GM12864 (cell line): Measurements from ENCODE around the gene RDH12.

ENCODE experiments used
- DNase-seq: peaks from one replicate; pipeline ENCODE4 v3.0.0-alpha.2; 2011; ENCODE audit warnings: low read depth
- H3K4me3 ChIP-seq: 2 replicates; pipeline ENCODE4 v1.5.1; 2011; ENCODE audit warnings: mild to moderate bottlenecking, low read depth, low read length, control low read depth
- TF ChIP-seq, protein P1 (sequence below): IDR thresholded peaks from 2 replicates; pipeline ENCODE4 v1.5.1; 2011; ENCODE audit warnings: low read depth, mild to moderate bottlenecking, moderate library complexity, low read length, control low read depth, inconsistent platforms; ENCODE audit errors: missing control alignments

The RDH12 gene

DNA sequence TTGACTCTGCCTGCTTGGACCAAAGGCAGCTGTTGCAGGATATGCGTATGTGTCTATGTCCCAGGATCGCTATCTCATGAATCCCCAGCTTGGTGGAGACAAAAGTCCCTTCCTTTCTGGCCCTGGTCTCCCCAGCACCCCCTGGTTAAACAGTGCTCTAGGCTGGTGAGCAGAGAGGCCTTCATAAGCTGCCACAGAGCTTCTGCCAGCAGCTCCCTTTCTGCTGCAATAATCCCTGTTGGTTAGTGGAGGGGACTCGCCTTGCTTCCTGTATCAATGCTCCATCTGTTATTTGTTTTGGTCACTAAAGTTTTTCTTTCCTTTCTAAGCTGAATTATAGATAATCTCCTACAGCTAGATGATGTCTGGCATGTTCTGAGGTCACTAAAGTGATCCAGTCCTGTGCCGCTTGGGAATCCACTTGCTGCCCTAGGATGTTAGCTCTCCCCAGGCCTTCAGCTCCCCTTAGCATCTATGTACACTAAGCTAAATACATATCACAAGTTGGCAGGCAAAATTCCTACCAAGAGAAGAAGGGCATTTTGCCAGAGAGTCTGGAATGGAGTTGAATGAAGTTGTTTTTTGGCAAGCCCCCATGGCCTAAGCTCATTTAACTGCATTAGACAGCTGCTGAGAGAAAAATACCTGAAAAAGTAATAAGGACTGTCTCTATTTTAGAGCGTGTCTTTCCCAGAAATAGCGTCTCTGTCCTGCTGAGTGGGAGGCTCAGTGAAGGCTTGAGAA is 47.8 kb downstream of the RDH12 start:
- TF ChIP-seq, protein P1, sequence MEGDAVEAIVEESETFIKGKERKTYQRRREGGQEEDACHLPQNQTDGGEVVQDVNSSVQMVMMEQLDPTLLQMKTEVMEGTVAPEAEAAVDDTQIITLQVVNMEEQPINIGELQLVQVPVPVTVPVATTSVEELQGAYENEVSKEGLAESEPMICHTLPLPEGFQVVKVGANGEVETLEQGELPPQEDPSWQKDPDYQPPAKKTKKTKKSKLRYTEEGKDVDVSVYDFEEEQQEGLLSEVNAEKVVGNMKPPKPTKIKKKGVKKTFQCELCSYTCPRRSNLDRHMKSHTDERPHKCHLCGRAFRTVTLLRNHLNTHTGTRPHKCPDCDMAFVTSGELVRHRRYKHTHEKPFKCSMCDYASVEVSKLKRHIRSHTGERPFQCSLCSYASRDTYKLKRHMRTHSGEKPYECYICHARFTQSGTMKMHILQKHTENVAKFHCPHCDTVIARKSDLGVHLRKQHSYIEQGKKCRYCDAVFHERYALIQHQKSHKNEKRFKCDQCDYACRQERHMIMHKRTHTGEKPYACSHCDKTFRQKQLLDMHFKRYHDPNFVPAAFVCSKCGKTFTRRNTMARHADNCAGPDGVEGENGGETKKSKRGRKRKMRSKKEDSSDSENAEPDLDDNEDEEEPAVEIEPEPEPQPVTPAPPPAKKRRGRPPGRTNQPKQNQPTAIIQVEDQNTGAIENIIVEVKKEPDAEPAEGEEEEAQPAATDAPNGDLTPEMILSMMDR, result no peak

DNA sequence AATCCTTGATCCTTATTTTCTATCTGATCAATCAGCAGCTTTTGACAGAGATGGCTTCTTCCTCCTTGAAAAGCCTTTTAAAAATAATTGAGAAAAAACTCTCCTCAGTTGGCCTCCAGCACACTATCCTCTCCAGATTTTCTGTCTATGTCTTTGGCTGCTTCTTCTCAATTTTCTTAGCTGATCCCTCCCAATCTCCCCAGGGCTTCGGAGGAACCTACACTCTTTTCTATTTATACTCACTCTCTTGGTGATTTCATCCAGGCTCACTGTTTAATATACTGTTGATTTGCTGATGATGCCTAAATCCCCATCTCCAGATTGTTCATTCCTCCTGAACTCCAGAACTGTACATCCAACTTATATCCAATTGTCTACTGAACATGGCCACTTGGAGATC is 54.8 kb downstream of the RDH12 start:
- TF ChIP-seq, protein P1, result no peak
- no peak overlapping the region for H3K4me3 ChIP-seq
- DNase-seq, result no peak

More for the DNA sequence above, 47.8 kb downstream of the RDH12 start:
- no peak overlapping the region for H3K4me3 ChIP-seq
- no peak for DNase-seq

- DNase-seq, result no peak
- H3K4me3 ChIP-seq, result no peak overlapping the region
- TF ChIP-seq, protein P1, result no peak
These were observed 55.5 kb downstream of the RDH12 start for GRCh38 chr14:67757175-67757574.

- H3K4me3 ChIP-seq, result no peak overlapping the region
- TF ChIP-seq, protein P1, result no peak
- DNase-seq, result no peak
These were observed 58.2 kb downstream of the RDH12 start for GRCh38 chr14:67759916-67760315.

GRCh38 chr14:67762051-67762450 is 60.4 kb downstream of the RDH12 start:
- no peak overlapping the region for H3K4me3 ChIP-seq
- TF ChIP-seq, protein P1, result no peak
- DNase-seq, result no peak

DNA sequence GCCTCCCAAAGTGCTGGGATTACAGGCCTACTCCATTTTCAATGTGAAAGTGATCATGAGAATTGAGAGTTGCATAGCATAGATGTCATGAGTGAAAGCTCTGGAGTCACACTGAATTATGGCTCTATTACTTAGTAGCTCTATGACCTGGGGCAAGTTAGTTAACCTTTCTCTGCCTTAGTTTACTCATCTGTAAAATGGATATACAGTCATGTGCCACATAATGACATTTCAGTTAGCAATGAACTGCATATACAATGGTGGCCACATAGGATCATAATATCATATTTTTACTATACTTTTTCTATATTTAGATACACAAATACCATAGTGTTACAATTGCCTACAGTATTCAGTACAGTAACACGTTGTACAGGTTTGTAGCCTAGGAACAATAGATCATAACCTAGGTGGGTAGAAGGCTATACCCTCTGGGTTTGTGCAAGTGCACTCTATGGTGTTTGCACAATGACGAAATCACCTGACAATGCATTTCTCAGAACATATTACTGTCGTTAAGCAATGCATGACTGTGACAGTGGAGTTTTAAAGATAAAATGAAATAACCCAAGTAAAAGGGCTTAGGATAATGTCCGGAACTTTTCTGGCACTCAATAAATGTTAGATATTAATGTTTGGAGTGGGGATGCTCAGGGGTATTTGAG is 61.6 kb downstream of the RDH12 start:
- DNase-seq, result no peak
- TF ChIP-seq, protein P1, result no peak
- no peak overlapping the region for H3K4me3 ChIP-seq
